Measurements from ENCODE around the gene SLF2.

DNA sequence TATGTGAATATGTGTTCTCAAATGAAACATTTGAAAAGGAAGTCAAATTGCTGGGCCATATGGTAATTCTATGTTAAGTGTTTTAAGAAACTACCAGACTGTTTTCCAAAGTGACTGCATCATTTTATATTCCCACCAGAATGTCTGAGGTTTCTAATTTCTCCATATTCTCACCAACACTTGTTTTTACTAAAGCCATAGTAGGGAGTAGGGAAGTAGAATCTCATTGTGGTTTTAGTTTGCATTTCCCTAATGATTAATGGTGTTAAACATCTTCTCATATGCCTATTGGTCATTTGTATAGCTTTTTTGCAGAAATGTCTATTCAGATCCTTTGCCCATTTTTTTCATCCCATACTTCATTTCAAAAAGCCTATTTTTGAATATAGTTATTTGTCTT lies 47.5 kb downstream of the SLF2 start:
- no peak for TF ChIP-seq TOX (CRISPR knock-in tag; IDR thresholded peaks at IDR 0.05; ENCODE audit: borderline replicate concordance)
- TF ChIP-seq PPARA (CRISPR knock-in tag; IDR thresholded peaks at IDR 0.05; ENCODE audit: borderline replicate concordance), result no peak
- no peak for TF ChIP-seq ZNF8 (CRISPR knock-in tag; IDR thresholded peaks at IDR 0.05)
- TF ChIP-seq ARNTL (CRISPR knock-in tag; IDR thresholded peaks at IDR 0.05; ENCODE audit: borderline replicate concordance, low read depth), result no peak
- no peak for TF ChIP-seq ZFP3 (CRISPR knock-in tag; IDR thresholded peaks at IDR 0.05)
- TF ChIP-seq ZFP30 (CRISPR knock-in tag; IDR thresholded peaks at IDR 0.05), result no peak
- TF ChIP-seq ISL1 (CRISPR knock-in tag; IDR thresholded peaks at IDR 0.05), result no peak
- no peak for TF ChIP-seq TCF4 (CRISPR knock-in tag; IDR thresholded peaks at IDR 0.05; ENCODE audit: borderline replicate concordance)
- TF ChIP-seq CSDC2 (CRISPR knock-in tag; IDR thresholded peaks at IDR 0.05), result no peak
- TF ChIP-seq, protein P1, sequence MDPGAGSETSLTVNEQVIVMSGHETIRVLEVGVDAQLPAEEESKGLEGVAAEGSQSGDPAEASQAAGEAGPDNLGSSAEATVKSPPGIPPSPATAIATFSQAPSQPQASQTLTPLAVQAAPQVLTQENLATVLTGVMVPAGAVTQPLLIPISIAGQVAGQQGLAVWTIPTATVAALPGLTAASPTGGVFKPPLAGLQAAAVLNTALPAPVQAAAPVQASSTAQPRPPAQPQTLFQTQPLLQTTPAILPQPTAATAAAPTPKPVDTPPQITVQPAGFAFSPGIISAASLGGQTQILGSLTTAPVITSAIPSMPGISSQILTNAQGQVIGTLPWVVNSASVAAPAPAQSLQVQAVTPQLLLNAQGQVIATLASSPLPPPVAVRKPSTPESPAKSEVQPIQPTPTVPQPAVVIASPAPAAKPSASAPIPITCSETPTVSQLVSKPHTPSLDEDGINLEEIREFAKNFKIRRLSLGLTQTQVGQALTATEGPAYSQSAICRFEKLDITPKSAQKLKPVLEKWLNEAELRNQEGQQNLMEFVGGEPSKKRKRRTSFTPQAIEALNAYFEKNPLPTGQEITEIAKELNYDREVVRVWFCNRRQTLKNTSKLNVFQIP (CRISPR knock-in tag; IDR thresholded peaks at IDR 0.05; ENCODE audit: borderline replicate concordance, low read depth), result no peak
- TF ChIP-seq OSR1 (CRISPR knock-in tag; IDR thresholded peaks at IDR 0.05), result no peak
- TF ChIP-seq, protein P2, sequence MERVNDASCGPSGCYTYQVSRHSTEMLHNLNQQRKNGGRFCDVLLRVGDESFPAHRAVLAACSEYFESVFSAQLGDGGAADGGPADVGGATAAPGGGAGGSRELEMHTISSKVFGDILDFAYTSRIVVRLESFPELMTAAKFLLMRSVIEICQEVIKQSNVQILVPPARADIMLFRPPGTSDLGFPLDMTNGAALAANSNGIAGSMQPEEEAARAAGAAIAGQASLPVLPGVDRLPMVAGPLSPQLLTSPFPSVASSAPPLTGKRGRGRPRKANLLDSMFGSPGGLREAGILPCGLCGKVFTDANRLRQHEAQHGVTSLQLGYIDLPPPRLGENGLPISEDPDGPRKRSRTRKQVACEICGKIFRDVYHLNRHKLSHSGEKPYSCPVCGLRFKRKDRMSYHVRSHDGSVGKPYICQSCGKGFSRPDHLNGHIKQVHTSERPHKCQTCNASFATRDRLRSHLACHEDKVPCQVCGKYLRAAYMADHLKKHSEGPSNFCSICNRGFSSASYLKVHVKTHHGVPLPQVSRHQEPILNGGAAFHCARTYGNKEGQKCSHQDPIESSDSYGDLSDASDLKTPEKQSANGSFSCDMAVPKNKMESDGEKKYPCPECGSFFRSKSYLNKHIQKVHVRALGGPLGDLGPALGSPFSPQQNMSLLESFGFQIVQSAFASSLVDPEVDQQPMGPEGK (CRISPR knock-in tag; IDR thresholded peaks at IDR 0.05; ENCODE audit: borderline replicate concordance), result no peak
